ENCODE data around the gene PABPC1L2A. TPM values are rescaled to one million over a fixed set of nuclear protein-coding genes. Genes with fewer than 3 reads are reported as not detected.
"Not testable (repeated sequence)": the region's sequence is repeated elsewhere in the genome, so short reads cannot be mapped to it uniquely, and the experiment has no call there.

The PABPC1L2A gene
- total RNA-seq, 1 donor from 2014 or later: not detected

GRCh38 chrX:73068467-73069364 is 10.6 kb downstream of the PABPC1L2A start:
- no peak for TF ChIP-seq CTCF (conservative IDR thresholded peaks at IDR 0.05; ENCODE audit: low read depth, low read length)
- no peak overlapping the region for H3K4me3 ChIP-seq (ENCODE audit: low read depth, low read length)
- no peak for DNase-seq (ENCODE audit: low read depth)

- not testable (repeated sequence) for H3K4me3 ChIP-seq (ENCODE audit: low read depth, low read length); DNase-seq (ENCODE audit: low read depth)
Observed at GRCh38 chrX:73067761-73068466, 11.4 kb downstream of the PABPC1L2A start.

GRCh38 chrX:73028876-73029275 is 50.4 kb downstream of the PABPC1L2A start:
- DNase-seq (ENCODE audit: low read depth): no peak
- no peak for TF ChIP-seq CTCF (conservative IDR thresholded peaks at IDR 0.05; ENCODE audit: low read depth, low read length)
- H3K4me3 ChIP-seq (ENCODE audit: low read depth, low read length): no peak overlapping the region

Other genes with a start within 250 kb of the PABPC1L2A start
- not detected in 2 replicates for gene FAM236C, start 166.9 kb downstream of the PABPC1L2A start, total RNA-seq
- gene FAM236A, start 141.3 kb downstream of the PABPC1L2A start, total RNA-seq: not detected in 2 replicates
- gene DMRTC1, start 135.7 kb downstream of the PABPC1L2A start, total RNA-seq: not detected in 2 replicates
- gene PABPC1L2B, start 76.6 kb downstream of the PABPC1L2A start, total RNA-seq: not detected in 2 replicates
- 0.22 TPM in 1 of 2 replicates, not detected in the other for gene NAP1L2, start 135.3 kb upstream of the PABPC1L2A start, total RNA-seq

Measured in epithelial cell of proximal tubule (primary cell).